Naive B cell (primary cell): ENCODE data around the gene FHDC1. TPM values are rescaled to one million over a fixed set of nuclear protein-coding genes. Genes with fewer than 3 reads are reported as not detected.
"Not testable (repeated sequence)": the region's sequence is repeated elsewhere in the genome, so short reads cannot be mapped to it uniquely, and the experiment has no call there.

ENCODE experiments used
- ATAC-seq, 2 donors: fragments of 150-1000 bp; cut with Tn5 transposase; 2 replicates each; pipeline ENCODE4 v1.10.0; 2021; ENCODE audit warnings: low read depth in 2 of 2, mild to moderate bottlenecking in 2 of 2, moderate library complexity in 2 of 2
- DNase-seq: peaks from one replicate; pipeline ENCODE4 v3.0.0; 2022
- H3K27ac Mint-ChIP-seq, 6 donors: one replicate each; pipeline ENCODE4 v1.8.0; 2020 to 2022; ENCODE audit warnings: mild to moderate bottlenecking in 6 of 6, mixed read lengths in 6 of 6, moderate library complexity in 5 of 6, inconsistent platforms in 2 of 6
- H3K27me3 Mint-ChIP-seq, 3 donors: one replicate each; pipeline ENCODE4 v1.8.0; 2021 to 2022; ENCODE audit warnings: mixed read lengths in 3 of 3, mild to moderate bottlenecking in 1 of 3
- H3K36me3 Mint-ChIP-seq, 2 donors: one replicate each; pipeline ENCODE4 v1.8.0; 2020 to 2022; ENCODE audit warnings: mixed read lengths in 2 of 2, inconsistent platforms in 1 of 2, mild to moderate bottlenecking in 1 of 2
- H3K4me1 Mint-ChIP-seq, 3 donors: one replicate each; pipeline ENCODE4 v1.8.0; 2020 to 2022; ENCODE audit warnings: mixed read lengths in 3 of 3, inconsistent platforms in 1 of 3, mild to moderate bottlenecking in 1 of 3, moderate library complexity in 1 of 3
- H3K4me3 Mint-ChIP-seq, 8 donors: one replicate each; pipeline ENCODE4 v1.8.0; 2020 to 2022; ENCODE audit warnings: mild to moderate bottlenecking in 8 of 8, mixed read lengths in 8 of 8, moderate library complexity in 8 of 8, inconsistent platforms in 2 of 8
- H3K9me3 Mint-ChIP-seq, 7 donors: one replicate each; pipeline ENCODE4 v1.8.0; 2020 to 2022; ENCODE audit warnings: mixed read lengths in 7 of 7, mild to moderate bottlenecking in 5 of 7, inconsistent platforms in 2 of 7, moderate library complexity in 1 of 7
- polyA plus RNA-seq, 6 donors: library from polyadenylated mRNA; unstranded; fragments of 300-500 nt; fragmentation: Illumina TruSeq; gene quantifications; one replicate each; pipeline ENCODE4 v1.2.3, GENCODE V29; 2021; ENCODE audit warnings: low read depth in 6 of 6

Gene FHDC1, protein sequence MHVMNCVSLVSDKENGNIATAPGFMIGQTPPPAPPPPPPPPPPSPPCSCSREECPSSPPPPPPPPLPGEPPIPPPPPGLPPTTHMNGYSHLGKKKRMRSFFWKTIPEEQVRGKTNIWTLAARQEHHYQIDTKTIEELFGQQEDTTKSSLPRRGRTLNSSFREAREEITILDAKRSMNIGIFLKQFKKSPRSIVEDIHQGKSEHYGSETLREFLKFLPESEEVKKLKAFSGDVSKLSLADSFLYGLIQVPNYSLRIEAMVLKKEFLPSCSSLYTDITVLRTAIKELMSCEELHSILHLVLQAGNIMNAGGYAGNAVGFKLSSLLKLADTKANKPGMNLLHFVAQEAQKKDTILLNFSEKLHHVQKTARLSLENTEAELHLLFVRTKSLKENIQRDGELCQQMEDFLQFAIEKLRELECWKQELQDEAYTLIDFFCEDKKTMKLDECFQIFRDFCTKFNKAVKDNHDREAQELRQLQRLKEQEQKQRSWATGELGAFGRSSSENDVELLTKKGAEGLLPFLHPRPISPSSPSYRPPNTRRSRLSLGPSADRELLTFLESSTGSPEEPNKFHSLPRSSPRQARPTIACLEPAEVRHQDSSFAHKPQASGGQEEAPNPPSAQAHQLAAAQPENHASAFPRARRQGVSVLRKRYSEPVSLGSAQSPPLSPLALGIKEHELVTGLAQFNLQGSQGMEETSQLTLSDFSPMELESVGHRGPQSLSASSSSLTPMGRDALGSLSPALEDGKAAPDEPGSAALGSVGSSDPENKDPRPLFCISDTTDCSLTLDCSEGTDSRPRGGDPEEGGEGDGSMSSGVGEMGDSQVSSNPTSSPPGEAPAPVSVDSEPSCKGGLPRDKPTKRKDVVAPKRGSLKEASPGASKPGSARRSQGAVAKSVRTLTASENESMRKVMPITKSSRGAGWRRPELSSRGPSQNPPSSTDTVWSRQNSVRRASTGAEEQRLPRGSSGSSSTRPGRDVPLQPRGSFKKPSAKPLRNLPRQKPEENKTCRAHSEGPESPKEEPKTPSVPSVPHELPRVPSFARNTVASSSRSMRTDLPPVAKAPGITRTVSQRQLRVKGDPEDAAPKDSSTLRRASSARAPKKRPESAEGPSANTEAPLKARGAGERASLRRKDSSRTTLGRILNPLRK
- not detected for polyA plus RNA-seq

DNA sequence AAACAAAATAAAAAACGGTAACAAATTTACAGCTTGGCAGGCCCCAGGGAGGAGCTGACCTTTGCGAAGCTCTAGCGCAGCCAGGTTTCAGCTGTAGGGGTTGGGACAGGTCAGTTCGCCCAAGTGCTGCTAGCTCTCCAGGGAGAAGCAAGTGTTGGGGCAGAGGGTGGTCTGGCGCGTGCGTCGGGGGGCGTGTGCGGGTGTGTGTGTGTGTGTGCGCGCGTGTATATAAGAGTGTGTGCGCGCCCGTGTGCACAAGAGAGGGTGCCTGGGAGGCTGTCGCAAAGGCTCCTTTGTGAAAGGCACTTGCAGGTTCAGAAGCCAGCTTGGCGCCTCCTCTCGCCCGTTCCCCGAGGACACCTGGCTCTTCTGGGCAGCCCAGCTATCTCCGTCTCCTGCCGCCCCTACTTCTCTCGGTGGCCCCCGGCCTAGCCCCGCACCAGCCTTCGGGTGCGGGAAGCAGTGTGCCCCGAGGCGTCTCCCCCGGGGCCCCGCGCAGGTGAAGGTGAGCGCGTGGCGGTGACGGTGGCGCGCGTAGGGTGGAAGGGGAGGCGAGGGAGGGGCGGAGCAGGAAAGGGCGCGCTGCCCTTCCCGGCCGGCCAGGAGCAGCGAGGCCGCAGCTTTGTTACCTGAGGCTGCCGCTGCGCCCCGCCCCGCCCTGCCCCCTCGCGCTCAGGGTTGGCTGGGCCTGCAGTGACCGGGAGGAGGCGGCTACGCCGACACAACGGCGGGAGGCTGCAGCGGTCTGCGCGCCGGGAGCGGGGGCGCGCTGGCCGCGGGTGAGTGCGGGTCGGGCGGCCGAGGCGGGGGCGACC, at the start of gene FHDC1:
Gene FHDC1, plus strand, starts transcription at position 693 of the 815 bp plus-strand sequence. CDS start 6,735 bp downstream, outside the sequence.
- Mint-ChIP-seq H3K4me3 (peak within 1 kb of the TSS; percentile 78 to 89 (median 85)), H3K27ac (peak within 1 kb of the TSS in 3 of 6 donors; percentile 2 to 36 (median 7)), H3K9me3 (no peaks in the 10 kb centered on the region), H3K4me1 (peaks cover 23 to 30% (median 25%) of the 10 kb centered on the region in 3 donors), H3K27me3 (peaks cover 50 to 60% (median 59%) of the 10 kb centered on the region in 3 donors), H3K36me3 (no peaks in the 10 kb centered on the region)
- DNase-seq, result peak; percentile 18
- peak; percentile 27 to 29 for ATAC-seq

DNA sequence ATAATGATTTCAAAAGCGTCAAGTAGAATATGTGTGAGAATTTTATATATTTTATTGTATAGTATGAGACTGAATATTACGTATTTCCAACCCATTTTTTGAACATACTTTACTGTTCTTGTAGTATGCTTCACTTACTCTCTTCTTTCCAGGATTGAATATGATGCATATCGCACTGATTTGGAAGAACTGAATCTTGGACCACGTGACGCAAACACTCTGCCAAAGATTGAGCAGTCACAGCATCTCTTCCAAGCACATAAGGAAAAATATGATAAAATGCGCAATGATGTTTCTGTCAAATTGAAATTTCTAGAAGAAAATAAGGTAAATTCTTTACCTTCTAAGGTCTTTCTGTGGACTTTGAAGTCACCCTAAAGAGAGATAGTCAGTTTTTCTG, 48.1 kb upstream of the FHDC1 start:
- Mint-ChIP-seq H3K4me1 (no peaks in the 10 kb centered on the region), H3K27ac (no peak overlapping the region), H3K9me3 (no peaks in the 10 kb centered on the region), H3K27me3 (no peaks in the 10 kb centered on the region), H3K4me3 (no peak overlapping the region), H3K36me3 (peaks cover 27 to 40% of the 10 kb centered on the region in 2 donors)
- ATAC-seq (no peak), DNase-seq (no peak)

DNA sequence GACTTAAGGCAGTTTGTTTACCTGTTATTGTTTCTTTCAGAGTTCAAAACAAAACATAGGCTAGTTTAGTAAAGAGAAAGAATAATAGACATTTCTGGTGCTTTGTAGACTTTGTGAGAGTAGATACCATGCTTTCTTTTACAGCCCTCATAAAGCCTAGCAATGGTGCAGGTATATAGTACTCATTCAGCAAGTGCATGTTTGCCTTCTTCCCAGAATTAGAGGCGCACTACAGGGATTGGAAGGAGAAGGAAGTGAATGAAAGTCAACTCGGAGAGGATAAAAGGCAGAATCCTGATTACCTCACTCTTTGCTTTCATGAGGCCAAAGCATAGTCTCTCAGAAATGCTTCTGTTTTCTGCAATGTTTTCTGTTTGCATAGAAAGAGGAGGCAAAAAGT, 43.1 kb upstream of the FHDC1 start:
- H3K27me3 Mint-ChIP-seq, result no peaks in the 10 kb centered on the region
- no peak overlapping the region for H3K27ac Mint-ChIP-seq
- ATAC-seq (no peak), DNase-seq (no peak)
- peaks cover 12 to 37% of the 10 kb centered on the region in 2 donors for H3K36me3 Mint-ChIP-seq
- H3K4me1 Mint-ChIP-seq, result peaks cover 0 to 7% (median 1%) of the 10 kb centered on the region in 3 donors
- H3K4me3 Mint-ChIP-seq, result no peak overlapping the region
- H3K9me3 Mint-ChIP-seq, result no peaks in the 10 kb centered on the region

DNA sequence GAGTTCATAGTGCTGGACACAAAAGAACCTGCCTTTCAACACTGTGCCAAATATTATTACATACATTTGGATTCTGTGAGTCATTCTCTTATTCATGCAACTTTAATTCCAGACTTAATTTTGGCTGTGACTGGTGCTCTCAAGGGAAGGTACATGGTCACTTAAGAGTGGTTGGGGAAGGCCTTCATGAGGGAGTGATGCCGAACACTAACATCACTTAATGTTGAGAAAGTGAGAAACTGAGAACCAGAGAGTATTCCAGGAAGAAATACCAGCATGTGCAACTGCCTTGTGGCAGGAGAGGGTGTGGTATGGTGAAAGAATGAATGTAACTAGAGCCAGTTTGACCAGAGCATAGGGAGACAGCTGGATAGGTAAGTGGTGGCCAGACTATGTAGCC, 41.5 kb upstream of the FHDC1 start:
- Mint-ChIP-seq H3K27me3 (no peaks in the 10 kb centered on the region), H3K36me3 (peaks cover 24 to 38% of the 10 kb centered on the region in 2 donors), H3K4me3 (no peak overlapping the region), H3K4me1 (peaks cover 0 to 7% (median 1%) of the 10 kb centered on the region in 3 donors), H3K9me3 (no peaks in the 10 kb centered on the region), H3K27ac (peak overlapping the region in 1 of 6 donors; percentile 28)
- ATAC-seq (no peak), DNase-seq (no peak)

DNA sequence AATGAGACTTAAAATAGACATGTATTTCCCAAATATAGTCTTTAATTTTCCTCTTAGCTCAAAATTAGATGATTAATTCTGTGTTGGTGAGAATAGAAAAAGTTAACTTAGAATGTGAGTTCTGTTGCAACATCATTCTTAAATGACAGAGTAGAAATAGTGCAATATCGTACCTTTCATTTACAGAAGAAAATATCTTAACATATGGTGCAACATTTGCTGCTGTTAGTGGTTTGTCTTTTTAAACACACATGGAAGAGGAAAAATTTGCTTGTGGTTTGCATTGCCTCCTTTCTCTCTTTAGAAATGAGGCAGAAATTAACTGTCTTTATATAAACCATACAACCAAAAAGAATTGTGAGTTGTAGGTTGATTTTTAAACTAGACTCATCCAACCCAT, 39.3 kb upstream of the FHDC1 start:
- peak overlapping the region in 2 of 6 donors; percentile 5 to 47 for H3K27ac Mint-ChIP-seq
- H3K4me3 Mint-ChIP-seq, result no peak overlapping the region
- H3K9me3 Mint-ChIP-seq, result no peaks in the 10 kb centered on the region
- no peaks in the 10 kb centered on the region for H3K27me3 Mint-ChIP-seq
- H3K4me1 Mint-ChIP-seq, result peaks cover 0 to 7% (median 1%) of the 10 kb centered on the region in 3 donors
- DNase-seq, result no peak
- ATAC-seq, result no peak
- H3K36me3 Mint-ChIP-seq, result peaks cover 16 to 21% of the 10 kb centered on the region in 2 donors

DNA sequence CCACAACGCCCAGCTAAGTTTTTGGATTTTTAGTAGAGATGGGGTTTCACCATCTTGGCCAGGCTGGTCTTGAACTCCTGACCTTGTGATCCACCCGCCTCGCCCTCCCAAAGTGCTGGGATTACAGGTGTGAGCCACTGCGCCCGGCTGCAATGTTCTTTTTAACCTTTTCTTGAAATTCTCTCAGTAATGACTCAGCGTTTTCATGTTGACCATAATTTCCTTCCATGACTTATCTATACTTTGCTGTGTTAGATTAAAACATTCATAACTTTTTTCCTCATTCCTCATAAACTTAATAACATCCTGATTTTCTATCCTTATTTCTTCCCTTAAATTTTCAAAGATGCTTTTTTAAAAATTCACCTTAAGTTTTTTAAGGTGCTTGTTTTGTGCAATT, 38.0 kb upstream of the FHDC1 start:
- not testable (repeated sequence) for DNase-seq, H3K4me1 Mint-ChIP-seq, H3K27ac Mint-ChIP-seq, ATAC-seq, H3K9me3 Mint-ChIP-seq, H3K27me3 Mint-ChIP-seq, H3K4me3 Mint-ChIP-seq
- peaks cover 11 to 16% of the 10 kb centered on the region in 2 donors for H3K36me3 Mint-ChIP-seq

DNA sequence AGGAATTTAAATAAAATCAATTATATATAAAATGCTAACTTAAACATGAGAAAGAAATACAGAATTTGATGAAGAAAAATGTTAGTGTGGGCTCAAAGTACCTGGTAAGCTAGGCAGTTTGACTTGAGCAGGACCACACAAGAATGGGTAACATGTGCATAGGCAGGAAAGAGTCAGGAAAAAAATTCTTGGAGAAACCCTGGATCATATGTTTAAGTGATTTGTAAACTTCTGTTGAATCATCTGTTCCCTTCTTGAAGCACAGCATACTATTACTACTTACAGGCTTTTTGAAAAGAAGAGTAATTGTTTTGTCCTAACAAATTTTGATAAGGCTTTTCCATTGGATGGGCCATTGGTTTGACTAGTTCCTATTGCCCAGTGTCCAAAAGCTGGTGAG, 37.5 kb upstream of the FHDC1 start:
- H3K9me3 Mint-ChIP-seq, result no peaks in the 10 kb centered on the region
- ATAC-seq (no peak), DNase-seq (no peak)
- H3K27me3 Mint-ChIP-seq, result no peaks in the 10 kb centered on the region
- H3K36me3 Mint-ChIP-seq, result peaks cover 13 to 16% of the 10 kb centered on the region in 2 donors
- H3K4me3 Mint-ChIP-seq, result no peak overlapping the region
- no peak overlapping the region for H3K27ac Mint-ChIP-seq
- peaks cover 0 to 7% (median 1%) of the 10 kb centered on the region in 3 donors for H3K4me1 Mint-ChIP-seq

DNA sequence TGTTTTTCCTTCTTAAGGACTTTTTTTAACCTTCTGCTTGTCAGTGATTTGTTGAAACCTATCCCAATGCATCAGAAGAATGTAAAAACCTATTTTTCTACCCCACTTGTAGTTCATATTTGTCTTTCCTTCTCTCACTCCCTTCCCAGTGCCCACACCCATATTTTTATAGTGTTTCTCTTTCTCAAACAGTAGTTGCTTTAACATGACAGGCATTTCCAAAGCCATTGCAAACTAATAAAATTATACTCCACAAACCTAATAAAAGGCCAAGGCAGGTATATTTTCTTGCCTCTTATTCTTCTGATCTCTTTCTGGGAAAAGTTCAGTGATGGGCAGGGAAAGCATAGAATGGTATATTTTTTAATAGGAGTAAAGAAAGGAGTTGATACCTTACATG, 35.7 kb upstream of the FHDC1 start:
- Mint-ChIP-seq H3K27ac (no peak overlapping the region), H3K27me3 (no peaks in the 10 kb centered on the region), H3K36me3 (peaks cover 13 to 23% of the 10 kb centered on the region in 2 donors), H3K4me1 (peaks cover 0 to 7% (median 1%) of the 10 kb centered on the region in 3 donors), H3K9me3 (peaks cover 0 to 4% (median 3%) of the 10 kb centered on the region in 7 donors), H3K4me3 (no peak overlapping the region)
- DNase-seq (no peak), ATAC-seq (no peak)

DNA sequence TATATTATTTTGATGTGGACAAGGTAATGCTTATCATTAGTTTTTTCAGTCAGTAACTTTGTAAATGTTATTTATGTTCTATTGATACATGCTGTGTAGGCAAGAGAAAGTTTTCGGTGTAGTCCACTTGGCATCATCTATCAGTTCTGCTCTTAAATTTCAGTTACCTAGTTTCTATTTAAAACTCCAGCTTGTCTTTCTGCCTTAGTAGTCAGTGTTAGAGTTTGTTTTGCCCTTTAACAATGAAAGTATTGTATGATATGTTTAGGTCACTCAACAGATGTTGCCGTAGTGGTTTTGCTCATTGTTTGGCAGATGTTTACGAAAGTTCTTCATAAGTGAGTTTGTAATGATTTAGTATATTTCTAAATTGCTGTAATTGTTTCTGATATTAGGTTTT, 34.9 kb upstream of the FHDC1 start:
- Mint-ChIP-seq H3K36me3 (peaks cover 13 to 26% of the 10 kb centered on the region in 2 donors), H3K27me3 (no peaks in the 10 kb centered on the region), H3K27ac (no peak overlapping the region), H3K9me3 (peaks cover 0 to 4% (median 3%) of the 10 kb centered on the region in 7 donors), H3K4me1 (peaks cover 0 to under 1% (median 0%) of the 10 kb centered on the region in 3 donors), H3K4me3 (no peak overlapping the region)
- DNase-seq, result no peak
- ATAC-seq, result no peak

DNA sequence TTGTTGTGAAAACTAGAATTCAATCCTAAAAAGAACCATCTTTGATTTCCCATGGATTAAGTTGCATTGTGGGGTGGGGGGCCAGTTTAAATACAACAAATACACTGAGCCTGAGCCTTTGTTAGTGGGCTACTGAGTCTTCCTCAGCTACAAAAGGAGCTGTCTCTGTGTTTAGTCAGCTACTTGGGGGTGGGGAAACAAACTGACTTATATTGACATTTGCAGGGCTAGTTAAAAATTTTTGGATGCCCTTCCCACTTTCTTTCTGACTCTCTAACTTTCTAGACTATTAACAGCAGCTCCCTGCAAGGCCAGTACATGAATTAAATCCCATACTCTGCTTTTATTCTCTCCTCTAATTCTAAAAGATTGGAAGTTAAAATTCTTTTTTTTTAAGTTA, 32.5 kb upstream of the FHDC1 start:
- H3K36me3 Mint-ChIP-seq, result peaks cover 25 to 29% of the 10 kb centered on the region in 2 donors
- H3K4me1 Mint-ChIP-seq, result peaks cover 0 to 3% (median 0%) of the 10 kb centered on the region in 3 donors
- ATAC-seq, result no peak

DNA sequence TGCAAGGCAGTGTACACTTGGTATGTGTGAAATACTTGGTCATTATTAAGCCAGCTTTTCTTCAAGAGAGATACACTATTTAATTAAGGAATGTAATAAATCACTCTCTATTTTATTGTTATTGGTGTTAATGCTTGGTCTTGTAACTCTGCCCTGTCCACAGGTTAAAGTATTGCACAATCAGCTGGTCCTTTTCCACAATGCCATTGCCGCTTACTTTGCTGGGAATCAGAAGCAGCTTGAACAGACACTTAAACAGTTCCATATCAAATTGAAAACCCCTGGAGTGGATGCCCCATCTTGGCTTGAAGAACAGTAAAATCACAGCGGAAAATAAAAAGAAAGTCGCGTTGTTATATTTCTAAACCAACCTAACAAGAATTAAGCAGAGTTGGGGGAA, 26.2 kb upstream of the FHDC1 start:
- no peaks in the 10 kb centered on the region for H3K9me3 Mint-ChIP-seq
- no peak for DNase-seq
- ATAC-seq, result no peak
- no peak overlapping the region for H3K4me3 Mint-ChIP-seq
- no peaks in the 10 kb centered on the region for H3K27me3 Mint-ChIP-seq
- no peak overlapping the region for H3K27ac Mint-ChIP-seq
- peaks cover 0 to 5% (median 0%) of the 10 kb centered on the region in 3 donors for H3K4me1 Mint-ChIP-seq
- H3K36me3 Mint-ChIP-seq, result peaks cover 13 to 28% of the 10 kb centered on the region in 2 donors

More for the DNA sequence above, 32.5 kb upstream of the FHDC1 start:
- Mint-ChIP-seq H3K27ac (no peak overlapping the region), H3K9me3 (peaks cover 0 to 4% (median 3%) of the 10 kb centered on the region in 7 donors), H3K27me3 (no peaks in the 10 kb centered on the region), H3K4me3 (no peak overlapping the region)
- DNase-seq, result no peak

DNA sequence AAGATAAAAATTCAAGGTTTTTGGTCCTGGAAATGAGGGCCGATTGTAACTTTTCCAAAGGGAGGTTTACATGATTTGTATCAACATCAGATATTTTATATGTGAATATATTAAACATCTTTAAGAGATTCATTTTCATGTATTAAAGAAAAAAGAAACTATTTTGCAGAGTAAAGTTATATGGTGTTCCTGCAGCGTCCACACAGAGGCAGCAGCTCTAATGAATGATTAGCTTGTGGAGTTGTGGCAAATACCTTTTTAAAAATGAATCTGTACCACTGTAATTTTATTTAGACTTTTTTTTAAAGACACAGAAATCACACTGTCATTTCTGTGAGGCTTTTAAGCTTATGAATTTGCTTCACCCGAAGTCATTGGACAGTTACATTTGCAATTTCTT, 25.6 kb upstream of the FHDC1 start:
- Mint-ChIP-seq H3K27ac (no peak overlapping the region), H3K9me3 (no peaks in the 10 kb centered on the region), H3K27me3 (no peaks in the 10 kb centered on the region), H3K36me3 (peaks cover 13 to 28% of the 10 kb centered on the region in 2 donors), H3K4me1 (peaks cover 0 to 5% (median 0%) of the 10 kb centered on the region in 3 donors), H3K4me3 (no peak overlapping the region)
- ATAC-seq, result no peak
- no peak for DNase-seq
